B cell (primary cell): ENCODE results near the gene FAAH. TPM values are rescaled to one million over a fixed set of nuclear protein-coding genes. Genes with fewer than 3 reads are reported as not detected.

Experiments
- ATAC-seq: fragments of 200-7000 bp; cut with Tn5 transposase; one replicate; pipeline ENCODE4 v1.10.0; 2021; ENCODE audit warnings: low read depth, mild to moderate bottlenecking, moderate number of reproducible peaks, moderate library complexity
- CTCF ChIA-PET: fragments of 350-600 bp; sonication (Branson Sonifier 250); formaldehyde crosslinking; loops from one replicate; lab custom pipeline; 2021; ENCODE audit warnings: antibody characterized with exemption, inconsistent platforms; lab: Charles Lee
- POLR2A ChIA-PET: fragments of 350-600 bp; sonication (Branson Sonifier 250); formaldehyde crosslinking; loops from one replicate; lab custom pipeline; 2021; ENCODE audit warnings: antibody characterized with exemption; lab: Charles Lee
- DNase-seq: peaks from one replicate; pipeline ENCODE4 v3.0.0; 2013
- H2AFZ ChIP-seq: 2 replicates; pipeline ENCODE4 v1.6.1; 2012; ENCODE audit warnings: mild to moderate bottlenecking, low read depth, low read length; ENCODE audit not compliant: insufficient read depth, poor library complexity, severe bottlenecking
- H3K27ac ChIP-seq, 2 donors: 1 replicate in 1 of 2; 2 replicates in 1 of 2; pipeline ENCODE4 v1.5.1; 2012 to 2013; ENCODE audit warnings: low read length in 2 of 2, mild to moderate bottlenecking in 2 of 2, moderate library complexity in 1 of 2
- H3K27me3 ChIP-seq, 4 experiments: fragments of 200-600 bp in 1 of 4; sonication (generic) in 1 of 4; replicated peaks in 1 of 4; 1 replicate in 2 of 4; 2 replicates in 2 of 4; pipeline versions ENCODE4 v1.6.1 to v1.7.0; 2013 to 2016; ENCODE audit warnings: low read length in 3 of 4, mild to moderate bottlenecking in 2 of 4, mixed read lengths in 1 of 4, moderate library complexity in 1 of 4; ENCODE audit not compliant: insufficient read depth in 4 of 4, control insufficient read depth in 3 of 4; ENCODE audit errors: control extremely low read depth in 1 of 4
- H3K36me3 ChIP-seq, 2 experiments: replicated peaks in 1 of 2; 1 replicate in 1 of 2; 2 replicates in 1 of 2; pipeline versions ENCODE4 v1.6.1 to v1.7.1; 2013; ENCODE audit warnings: low read length in 1 of 2; ENCODE audit not compliant: insufficient read depth in 2 of 2, control insufficient read depth in 1 of 2; ENCODE audit errors: control extremely low read depth in 1 of 2, extremely low read depth in 1 of 2
- H3K4me1 ChIP-seq, 2 donors: fragments of 200-600 bp in 1 of 2; sonication (generic) in 1 of 2; 1 replicate in 1 of 2; 2 replicates in 1 of 2; pipeline versions ENCODE4 v1.5.1 to v1.6.1; 2013 to 2017; ENCODE audit warnings: low read length in 2 of 2; ENCODE audit not compliant: control insufficient read depth in 2 of 2, insufficient read depth in 2 of 2
- H3K4me2 ChIP-seq: replicated peaks from 2 replicates; pipeline ENCODE3; 2012; ENCODE audit warnings: mild to moderate bottlenecking, low read depth, low read length; ENCODE audit not compliant: poor library complexity, severe bottlenecking
- H3K4me3 ChIP-seq, 5 experiments: fragments of 200-600 bp in 1 of 5; sonication (generic) in 1 of 5; 1 replicate in 3 of 5; 2 replicates in 2 of 5; pipeline versions ENCODE4 v1.5.1 to v1.7.0; 2011 to 2016; ENCODE audit warnings: low read length in 4 of 5, mild to moderate bottlenecking in 4 of 5, low read depth in 2 of 5, control low read depth in 1 of 5, moderate library complexity in 1 of 5; ENCODE audit not compliant: insufficient read depth in 1 of 5; ENCODE audit errors: control extremely low read depth in 1 of 5, extremely low read depth in 1 of 5
- H3K79me2 ChIP-seq: fragments of 200-600 bp; sonication (generic); one replicate; pipeline ENCODE4 v1.6.0; 2016; ENCODE audit warnings: low read length; ENCODE audit not compliant: control insufficient read depth, insufficient read depth
- H3K9ac ChIP-seq: fragments of 200-600 bp; sonication (generic); 2 replicates; pipeline ENCODE4 v1.6.1; 2017; ENCODE audit warnings: mild to moderate bottlenecking, low read length, moderate library complexity
- H3K9me3 ChIP-seq, 3 donors: one replicate each; pipeline versions ENCODE4 v1.6.1 to v1.7.1; 2013; ENCODE audit warnings: low read length in 2 of 3; ENCODE audit not compliant: control insufficient read depth in 2 of 3, insufficient read depth in 1 of 3; ENCODE audit errors: control extremely low read depth in 1 of 3
- H4K20me1 ChIP-seq: 2 replicates; pipeline ENCODE4 v1.6.0; 2012; ENCODE audit warnings: mild to moderate bottlenecking, low read length; ENCODE audit not compliant: insufficient read depth, control insufficient read depth, poor library complexity, severe bottlenecking
- H3K27ac Mint-ChIP-seq: one replicate; pipeline ENCODE4 v1.8.0; 2021; ENCODE audit warnings: mixed read lengths
- H3K27me3 Mint-ChIP-seq: one replicate; pipeline ENCODE4 v1.8.0; 2021; ENCODE audit warnings: mixed read lengths
- H3K4me1 Mint-ChIP-seq: one replicate; pipeline ENCODE4 v1.8.0; 2021; ENCODE audit warnings: mixed read lengths
- H3K4me3 Mint-ChIP-seq: one replicate; pipeline ENCODE4 v1.8.0; 2021; ENCODE audit warnings: mixed read lengths
- H3K9me3 Mint-ChIP-seq: one replicate; pipeline ENCODE4 v1.8.0; 2022; ENCODE audit warnings: mixed read lengths; ENCODE audit not compliant: insufficient read depth
- CTCF ChIP-seq: fragments of 200-600 bp; IDR thresholded peaks from one replicate; pipeline ENCODE4 v1.8.0; 2022; ENCODE audit warnings: antibody characterized with exemption, mild to moderate bottlenecking
- EZH2 ChIP-seq: IDR thresholded peaks from 2 replicates; pipeline ENCODE4 v1.6.1; 2012; ENCODE audit warnings: borderline replicate concordance, low read depth, mild to moderate bottlenecking, moderate library complexity, low read length; ENCODE audit not compliant: insufficient read depth, poor library complexity, severe bottlenecking
- WGBS: methylation state at CpG from one replicate; pipeline ENCODE4 v1.1.5; 2013; ENCODE audit warnings: missing lambda C conversion rate; ENCODE audit not compliant: insufficient coverage; 5-methylcytosine and 5-hydroxymethylcytosine counted together
- intact Hi-C: fragments of 100-400 bp; cut with micrococcal nuclease; formaldehyde crosslinking; loops from one replicate; pipeline ENCODE4 v1.10.0; 2022
- polyA plus RNA-seq: library from polyadenylated mRNA; depleted of rRNA; stranded (reverse); fragments of >200 nt; gene quantifications from 2 replicates; pipeline ENCODE4 v1.2.3, GENCODE V29; 2012
- total RNA-seq, 2 donors: library from RNA; stranded (reverse); fragments of 120-200 nt in 1 of 2; gene quantifications; 1 replicate in 1 of 2; 2 replicates in 1 of 2; pipeline versions ENCODE4 v1.2.3 to v1.2.4, GENCODE V29; 2013 to 2022

Gene FAAH
- total and polyA plus RNA-seq, 2 donors (not counting 1 experiment from before 2014, with no cell fraction given), result 5.6 to 9.6 TPM

GRCh38 chr1:46409063-46409372 is 14.9 kb downstream of the FAAH start:
- H3K9ac ChIP-seq, result no peak overlapping the region
- H4K20me1 ChIP-seq, result no peaks in the 10 kb centered on the region
- H3K79me2 ChIP-seq, result no peaks in the 10 kb centered on the region
- no peaks in the 10 kb centered on the region for H3K36me3 ChIP-seq
- ATAC-seq (no peak), DNase-seq (no peak)
- Mint-ChIP-seq H3K9me3 (no peaks in the 10 kb centered on the region), H3K27me3 (no peaks in the 10 kb centered on the region), H3K4me3 (no peak overlapping the region), H3K27ac (no peak overlapping the region), H3K4me1 (no peaks in the 10 kb centered on the region)
- H3K9me3 ChIP-seq, result no peaks in the 10 kb centered on the region
- intact Hi-C loops, result no loop called here
- no peak overlapping the region for H3K4me3 ChIP-seq
- TF ChIP-seq CTCF (no peak), EZH2 (no peak)
- no peak overlapping the region for H3K4me2 ChIP-seq
- no peak overlapping the region for H3K27ac ChIP-seq
- ChIA-PET POLR2A (no interaction called here), CTCF (interaction anchor here (1.4 to 1.5 kb wide), 2 partner anchors 9 to 315 kb away, joined by 3 to 4 read pairs; no protein-coding TSS in a partner anchor)
- H2AFZ ChIP-seq, result no peak overlapping the region
- no peaks in the 10 kb centered on the region for H3K27me3 ChIP-seq
- 79% methylated on average over 1 of the region's 1 CpG for WGBS
- no peaks in the 10 kb centered on the region for H3K4me1 ChIP-seq

GRCh38 chr1:46410156-46411009 is 16.3 kb downstream of the FAAH start:
- Histone ChIP-seq H3K79me2 (no peaks in the 10 kb centered on the region), H3K36me3 (no peaks in the 10 kb centered on the region), H3K9ac (no peak overlapping the region), H3K4me2 (no peak overlapping the region), H3K27me3 (no peaks in the 10 kb centered on the region), H3K27ac (no peak overlapping the region), H3K4me1 (no peaks in the 10 kb centered on the region), H4K20me1 (no peaks in the 10 kb centered on the region), H3K4me3 (no peak overlapping the region), H3K9me3 (no peaks in the 10 kb centered on the region), H2AFZ (no peak overlapping the region)
- no peaks in the 10 kb centered on the region for H3K9me3 Mint-ChIP-seq
- ChIA-PET CTCF (interaction anchor here (1.2 to 1.4 kb wide), 2 partner anchors 9 to 35 kb away, joined by 4 to 5 read pairs; no protein-coding TSS in a partner anchor), POLR2A (no interaction called here)
- TF ChIP-seq EZH2, result no peak
- no peak for TF ChIP-seq CTCF
- no peaks in the 10 kb centered on the region for H3K4me1 Mint-ChIP-seq
- intact Hi-C loops, result no loop called here
- DNase-seq (no peak), ATAC-seq (no peak)
- H3K4me3 Mint-ChIP-seq, result no peak overlapping the region
- WGBS, result 94% methylated on average over 14 of the region's 17 CpGs
- H3K27me3 Mint-ChIP-seq, result no peaks in the 10 kb centered on the region
- no peak overlapping the region for H3K27ac Mint-ChIP-seq
